AG10803 (cell line): ENCODE measurements around the gene SAMD10.

Experiments
- DNase-seq: peaks from one replicate; pipeline ENCODE4 v3.0.0; 2010; ENCODE audit warnings: low read depth
- H3K4me3 ChIP-seq: 2 replicates; pipeline ENCODE4 v1.5.1; 2011; ENCODE audit warnings: mild to moderate bottlenecking, low read length, control low read depth
- CTCF ChIP-seq: conservative IDR thresholded peaks from 2 replicates; pipeline ENCODE4 v1.5.1; 2011; ENCODE audit warnings: mild to moderate bottlenecking, low read length, control low read depth, inconsistent platforms

SAMD10 gene

GRCh38 chr20:64009811-64010387 lies 30.5 kb upstream of the SAMD10 start:
- no peak overlapping the region for H3K4me3 ChIP-seq
- no peak for TF ChIP-seq CTCF
- no peak for DNase-seq

DNA sequence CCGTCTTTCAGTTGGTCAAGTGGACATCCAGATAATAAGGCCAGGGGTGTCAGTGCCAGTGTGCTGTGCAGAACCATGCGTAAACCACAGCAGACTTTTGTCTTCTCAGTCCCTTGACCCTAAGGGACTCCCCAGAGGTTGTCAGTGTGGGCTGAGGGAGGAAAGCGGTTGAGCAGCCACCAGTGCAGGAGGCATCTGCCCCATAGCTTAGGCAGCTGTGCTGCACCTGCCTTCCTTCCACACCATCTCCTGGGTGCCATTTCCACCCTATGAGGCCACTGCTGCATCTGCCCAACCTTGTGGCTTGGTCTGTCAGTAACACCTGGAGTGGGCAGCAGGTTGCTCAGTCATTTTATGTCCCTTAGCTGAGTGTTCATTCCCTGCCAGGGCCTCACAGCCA lies 27.5 kb upstream of the SAMD10 start:
- no peak for DNase-seq
- no peak for TF ChIP-seq CTCF
- H3K4me3 ChIP-seq, result no peak overlapping the region

DNA sequence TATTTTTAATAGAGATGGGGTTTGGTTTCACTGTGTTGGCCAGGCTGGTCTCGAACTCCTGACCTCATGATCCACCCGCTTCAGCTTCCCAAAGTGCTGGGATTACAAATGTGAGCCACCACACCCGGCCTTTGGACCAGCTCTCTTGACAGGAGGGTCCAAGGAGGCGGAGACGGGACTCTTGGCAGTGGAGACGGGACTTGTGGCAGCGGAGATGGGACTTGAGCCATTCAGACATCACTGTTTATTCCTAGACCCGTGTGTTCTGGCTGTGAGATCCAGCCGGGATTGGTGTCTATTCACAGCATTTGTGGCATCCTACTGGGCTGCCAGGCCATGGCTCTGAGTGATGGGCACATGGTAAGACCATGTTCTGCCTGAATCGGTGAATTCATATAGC lies 27.0 kb upstream of the SAMD10 start:
- no peak for TF ChIP-seq CTCF
- no peak overlapping the region for H3K4me3 ChIP-seq
- no peak for DNase-seq

GRCh38 chr20:64005394-64005793 lies 26.0 kb upstream of the SAMD10 start:
- no peak overlapping the region for H3K4me3 ChIP-seq
- no peak for DNase-seq
- no peak for TF ChIP-seq CTCF

- TF ChIP-seq CTCF, result no peak
- no peak overlapping the region for H3K4me3 ChIP-seq
- no peak for DNase-seq
Measured at GRCh38 chr20:64003960-64004725, 24.7 kb upstream of the SAMD10 start.

GRCh38 chr20:64001607-64002011 lies 22.2 kb upstream of the SAMD10 start:
- no peak for DNase-seq
- no peak for TF ChIP-seq CTCF
- no peak overlapping the region for H3K4me3 ChIP-seq

DNA sequence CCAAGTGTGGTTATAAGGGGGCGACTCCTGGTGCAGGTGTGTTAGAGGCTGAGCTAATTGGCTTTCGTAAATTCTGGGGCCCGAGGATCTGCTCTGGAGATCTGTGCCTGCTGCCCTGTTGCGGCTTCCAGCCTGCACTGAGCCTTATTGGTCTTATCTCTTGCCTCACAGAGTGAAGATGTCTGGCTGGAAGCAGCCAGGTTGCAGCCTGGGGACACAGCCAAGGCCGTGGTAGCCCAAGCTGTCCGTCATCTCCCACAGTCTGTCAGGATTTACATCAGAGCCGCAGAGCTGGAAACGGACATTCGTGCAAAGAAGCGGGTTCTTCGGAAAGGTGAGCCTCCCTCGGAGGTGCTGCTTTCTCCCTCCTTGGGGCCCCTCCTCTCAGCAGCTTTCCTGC lies 21.5 kb upstream of the SAMD10 start:
- H3K4me3 ChIP-seq, result no peak overlapping the region
- no peak for TF ChIP-seq CTCF
- DNase-seq, result no peak
